NCI-H1105 (cell line): ENCODE data around the gene VWA5B1.

Source experiments
- DNase-seq: peaks from one replicate; lab custom pipeline; 2025; lab: John Stamatoyannopoulos, UW

The VWA5B1 gene

GRCh38 chr1:20367626-20368025 is 77.0 kb downstream of the VWA5B1 start:
- DNase-seq, result no peak

- peak; percentile 82 for DNase-seq
Observed at GRCh38 chr1:20368866-20369470, 78.3 kb downstream of the VWA5B1 start.

- DNase-seq, result peak; percentile 59
Observed at GRCh38 chr1:20370698-20371097, 80.0 kb downstream of the VWA5B1 start.

GRCh38 chr1:20371411-20371810 is 80.7 kb downstream of the VWA5B1 start:
- no peak for DNase-seq

- no peak for DNase-seq
Observed at GRCh38 chr1:20371883-20372282, 81.2 kb downstream of the VWA5B1 start.

GRCh38 chr1:20372676-20373075 is 82.0 kb downstream of the VWA5B1 start:
- DNase-seq, result no peak

GRCh38 chr1:20373286-20373685 is 82.6 kb downstream of the VWA5B1 start:
- no peak for DNase-seq

- DNase-seq, result no peak
Observed at GRCh38 chr1:20373764-20374163, 83.1 kb downstream of the VWA5B1 start.

- no peak for DNase-seq
Observed at GRCh38 chr1:20375563-20375962, 84.9 kb downstream of the VWA5B1 start.

- no peak for DNase-seq
Observed at GRCh38 chr1:20376171-20376570, 85.5 kb downstream of the VWA5B1 start.

GRCh38 chr1:20376880-20377494 is 86.3 kb downstream of the VWA5B1 start:
- peak; percentile 15 for DNase-seq

GRCh38 chr1:20377516-20378270 is 87.0 kb downstream of the VWA5B1 start:
- no peak for DNase-seq

GRCh38 chr1:20379075-20379474 is 88.4 kb downstream of the VWA5B1 start:
- no peak for DNase-seq

- no peak for DNase-seq
Observed at GRCh38 chr1:20380175-20380574, 89.5 kb downstream of the VWA5B1 start.

- no peak for DNase-seq
Observed at GRCh38 chr1:20380616-20381035, 90.0 kb downstream of the VWA5B1 start.

- DNase-seq, result no peak
Observed at GRCh38 chr1:20381045-20381641, 90.5 kb downstream of the VWA5B1 start.

- no peak for DNase-seq
Observed at GRCh38 chr1:20381961-20382360, 91.3 kb downstream of the VWA5B1 start.

- no peak for DNase-seq
Observed at GRCh38 chr1:20382711-20383110, 92.0 kb downstream of the VWA5B1 start.

- DNase-seq, result no peak
Observed at GRCh38 chr1:20383631-20384030, 93.0 kb downstream of the VWA5B1 start.

- DNase-seq, result no peak
Observed at GRCh38 chr1:20385630-20386029, 95.0 kb downstream of the VWA5B1 start.

- DNase-seq, result peak; percentile 92
Observed at GRCh38 chr1:20386323-20387081, 95.8 kb downstream of the VWA5B1 start.

GRCh38 chr1:20389571-20389970 is 98.9 kb downstream of the VWA5B1 start:
- no peak for DNase-seq
